ENCODE data around the gene TAL2.

Gene TAL2

GRCh38 chr9:105710638-105711037, 48.4 kb downstream of the TAL2 start:
- DNase-seq (ENCODE audit: low spot score) = no peak

DNA sequence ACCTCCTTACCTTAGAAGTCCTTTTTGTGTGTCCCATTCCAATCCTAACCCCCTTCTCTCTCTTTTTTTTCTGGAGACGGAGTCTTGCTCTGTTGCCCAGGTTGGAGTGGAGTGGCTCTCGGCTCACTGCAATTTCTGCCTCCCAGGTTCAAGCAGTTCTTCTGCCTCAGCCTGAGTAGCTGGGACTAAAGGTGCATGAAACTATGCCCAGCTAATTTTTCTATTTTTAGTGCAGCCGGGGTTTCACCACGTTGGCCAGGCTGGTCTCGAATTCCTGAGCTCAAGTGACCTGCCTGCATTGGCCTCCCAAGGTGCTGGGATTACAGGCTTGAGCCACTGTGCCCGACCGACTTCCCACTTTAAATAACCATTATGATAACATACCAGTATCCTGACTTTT, 49.6 kb downstream of the TAL2 start:
- no peak for DNase-seq (ENCODE audit: low spot score)

GRCh38 chr9:105712297-105712696, 50.0 kb downstream of the TAL2 start:
- DNase-seq (ENCODE audit: low spot score) = no peak

All from CD4-positive, alpha-beta T cell treated with Interleukin-2 at 100 ng/mL for 4 hours (primary cell).